Measurements from ENCODE around the gene ATP6V0E1.

GRCh38 chr5:173029499-173029921 is 45.9 kb downstream of the ATP6V0E1 start:
- no peak for TF ChIP-seq CTCF (conservative IDR thresholded peaks at IDR 0.05; ENCODE audit: low read depth in 2 of 2)
- TF ChIP-seq POLR2AphosphoS5 (IDR thresholded peaks at IDR 0.05; ENCODE audit: low read depth), result no peak
- no peak for TF ChIP-seq EZH2phosphoT487 (IDR thresholded peaks at IDR 0.05; ENCODE audit: unreplicated experiment)
- no peak for TF ChIP-seq REST (IDR thresholded peaks at IDR 0.05; ENCODE audit: unreplicated experiment)
- TF ChIP-seq EZH2 (IDR thresholded peaks at IDR 0.05; ENCODE audit: low read depth, unreplicated experiment), result no peak
- no peak for TF ChIP-seq STAT1 (IDR thresholded peaks at IDR 0.05; ENCODE audit: unreplicated experiment)
- TF ChIP-seq ZNF331 (CRISPR knock-in tag; IDR thresholded peaks at IDR 0.05; ENCODE audit: low read depth), result no peak
- no peak for TF ChIP-seq JUNB (IDR thresholded peaks at IDR 0.05; ENCODE audit: unreplicated experiment)
- TF ChIP-seq CREB1 (CRISPR knock-in tag; IDR thresholded peaks at IDR 0.05; ENCODE audit: low read depth), result no peak
- no peak for TF ChIP-seq ZNF462 (CRISPR knock-in tag; IDR thresholded peaks at IDR 0.05)
- TF ChIP-seq ETS1 (IDR thresholded peaks at IDR 0.05), result no peak
- no peak for TF ChIP-seq NANOG (IDR thresholded peaks at IDR 0.05; ENCODE audit: borderline replicate concordance)
- TF ChIP-seq ZNF114 (CRISPR knock-in tag; IDR thresholded peaks at IDR 0.05), result no peak

Measured in GM23338 (cell line).